Psoas muscle (tissue), 8 donors: ENCODE results near the gene MAML3. TPM values are rescaled to one million over a fixed set of nuclear protein-coding genes. Genes with fewer than 3 reads are reported as not detected.

Source experiments
- ATAC-seq, 4 donors: fragments of 200-7000 bp; cut with Tn5 transposase; one replicate each; pipeline ENCODE4 v1.9.1; 2020; ENCODE audit warnings: moderate library complexity in 3 of 4, mild to moderate bottlenecking in 2 of 4
- DNase-seq, 2 donors: peaks; one replicate each; pipeline ENCODE4 v3.0.0-alpha.2; 2020
- H3K27ac ChIP-seq: fragments of 200-600 bp; one replicate; pipeline ENCODE4 v1.8.0; 2022
- H3K27me3 ChIP-seq, 3 donors: fragments of 200-600 bp in 1 of 3; one replicate each; pipeline versions ENCODE4 v1.6.1 to v1.8.0; 2013 to 2022; ENCODE audit warnings: low read length in 2 of 3, mild to moderate bottlenecking in 2 of 3, moderate library complexity in 1 of 3; ENCODE audit not compliant: insufficient read depth in 3 of 3
- H3K36me3 ChIP-seq, 2 donors: fragments of 200-600 bp in 1 of 2; one replicate each; pipeline versions ENCODE4 v1.6.1 to v1.8.0; 2013 to 2022; ENCODE audit warnings: low read depth in 1 of 2, mild to moderate bottlenecking in 1 of 2, moderate library complexity in 1 of 2; ENCODE audit not compliant: insufficient read depth in 1 of 2
- H3K4me1 ChIP-seq: fragments of 200-600 bp; one replicate; pipeline ENCODE4 v1.8.0; 2022
- H3K4me3 ChIP-seq: fragments of 200-600 bp; one replicate; pipeline ENCODE4 v1.8.0; 2022; ENCODE audit warnings: mild to moderate bottlenecking
- H3K9me3 ChIP-seq: fragments of 200-600 bp; one replicate; pipeline ENCODE4 v1.8.0; 2022
- CTCF ChIP-seq: fragments of 200-600 bp; IDR thresholded peaks from one replicate; pipeline ENCODE4 v1.8.0; 2022; ENCODE audit warnings: antibody characterized with exemption
- WGBS, 3 donors: extraction: QIAGEN DNeasy Blood & Tissue Kit; methylation state at CpG; one replicate each; pipeline versions ENCODE4 v1.1.6 to v1.1.7; 2013; 5-methylcytosine and 5-hydroxymethylcytosine counted together
- intact Hi-C, 2 donors: fragments of 100-400 bp; cut with DNase I; formaldehyde crosslinking; loops; one replicate each; pipeline versions ENCODE4 v1.11.0 to v1.14.2; 2022
- polyA plus RNA-seq, 3 donors: library from polyadenylated mRNA; stranded (reverse); fragments of 200-250 nt; gene quantifications; one replicate each; pipeline ENCODE4 v1.2.3, GENCODE V29; 2013
- total RNA-seq, 4 donors: library from RNA; stranded (reverse); fragmentation: NEBNext Ultra II Directional in 2 of 4; extraction: Animal tissue kit (Norgen Biotek cat#: 25700) in 2 of 4; gene quantifications; one replicate each; pipeline versions ENCODE4 v1.2.1 to v1.2.4, GENCODE V29; 2021 to 2023
- donor health status: healthy with polysubstance abuse.
- donor health status: DM: no; HTN: no; CAD: no; lungs with moderate emphysema.
- donor health status: Bipolar disorder and iron deficiency.
- donor health status: healthy.
- donor health status: DM: yes; HTN: yes; CAD: no.
- donor health status: DM: no; HTN: no; CAD: no.
- donor health status: DM: no; HTN: no; CAD: no.
- donor health status: DM: yes; HTN: yes; CAD: no.

Gene MAML3
- total and polyA plus RNA-seq, 7 donors, result 0.43 to 2.7 (median 0.74) TPM

GRCh38 chr4:140156529-140157171 lies 2.7 kb upstream of the MAML3 start:
- WGBS, 3 donors, result 76 to 89% (median 79%) methylated on average over 4 of the region's 4 CpGs
- no peak overlapping the region for H3K27ac ChIP-seq
- ATAC-seq (no peak), DNase-seq (no peak)
- intact Hi-C loops, result no loop called here
- H3K27me3 ChIP-seq, result no peaks in the 10 kb centered on the region
- no peaks in the 10 kb centered on the region for H3K9me3 ChIP-seq
- TF ChIP-seq CTCF, result no peak
- no peak overlapping the region for H3K4me3 ChIP-seq
- H3K4me1 ChIP-seq, result no peaks in the 10 kb centered on the region
- H3K36me3 ChIP-seq, result no peaks in the 10 kb centered on the region

GRCh38 chr4:140154572-140154891 lies 548 bp upstream of the MAML3 start:
- peak overlapping the region; percentile 80 for H3K4me3 ChIP-seq
- no peak for TF ChIP-seq CTCF
- intact Hi-C loops, result loop anchor here (1.0 to 5.0 kb wide), 8 partner anchors 83 to 492 kb away; no protein-coding TSS in a partner anchor
- H3K36me3 ChIP-seq, result no peaks in the 10 kb centered on the region
- ATAC-seq (no peak), DNase-seq (no peak)
- peak overlapping the region; percentile 97 for H3K27ac ChIP-seq
- no peaks in the 10 kb centered on the region for H3K27me3 ChIP-seq
- H3K9me3 ChIP-seq, result no peaks in the 10 kb centered on the region
- WGBS, 3 donors, result 57 to 66% (median 59%) methylated on average over 3 of the region's 3 CpGs
- peaks cover 6% of the 10 kb centered on the region for H3K4me1 ChIP-seq

GRCh38 chr4:140153419-140153717 lies 616 bp downstream of the MAML3 start:
- no peaks in the 10 kb centered on the region for H3K9me3 ChIP-seq
- no peaks in the 10 kb centered on the region for H3K27me3 ChIP-seq
- peak overlapping the region; percentile 97 for H3K27ac ChIP-seq
- no peaks in the 10 kb centered on the region for H3K36me3 ChIP-seq
- intact Hi-C loops, result loop anchor here (2.0 to 5.0 kb wide), 9 partner anchors 84 to 491 kb away; no protein-coding TSS in a partner anchor
- WGBS, 3 donors, result 0 to 1% (median 1%) methylated on average over 14 of the region's 14 CpGs
- H3K4me3 ChIP-seq, result peak overlapping the region; percentile 80
- ATAC-seq (no peak), DNase-seq (no peak)
- TF ChIP-seq CTCF, result no peak
- H3K4me1 ChIP-seq, result peaks cover 10% of the 10 kb centered on the region

GRCh38 chr4:140152751-140153418 lies 1.1 kb downstream of the MAML3 start:
- 0 to 1% (median 0%) methylated on average over 49 to 54 of the region's 54 CpGs for WGBS, 3 donors
- no peaks in the 10 kb centered on the region for H3K27me3 ChIP-seq
- peaks cover 13% of the 10 kb centered on the region for H3K4me1 ChIP-seq
- intact Hi-C loops, result loop anchor here (2.0 to 5.0 kb wide), 9 partner anchors 84 to 491 kb away; no protein-coding TSS in a partner anchor
- peak overlapping the region; percentile 80 for H3K4me3 ChIP-seq
- H3K9me3 ChIP-seq, result no peaks in the 10 kb centered on the region
- ATAC-seq (peak in 2 of 4 donors; percentile 4 to 35), DNase-seq (peak; percentile 63 to 76)
- H3K27ac ChIP-seq, result peak overlapping the region; percentile 97
- no peak for TF ChIP-seq CTCF
- no peaks in the 10 kb centered on the region for H3K36me3 ChIP-seq
